Adrenal gland (tissue), 12 donors: ENCODE results near the gene GUCA1A. TPM values are rescaled to one million over a fixed set of nuclear protein-coding genes. Genes with fewer than 3 reads are reported as not detected.
"Not testable (repeated sequence)": the region's sequence is repeated elsewhere in the genome, so short reads cannot be mapped to it uniquely, and the experiment has no call there.

Source experiments
- DNase-seq, 7 donors: peaks; one replicate each; pipeline ENCODE4 v3.0.0-alpha.2; 2019 to 2020
- H3K27ac ChIP-seq, 5 donors: fragments of 200-600 bp; sonication (generic) in 4 of 5; 1 replicate in 3 of 5; 2 replicates in 2 of 5; pipeline versions ENCODE4 v1.5.1 to v1.8.0; 2016 to 2020; ENCODE audit warnings: mild to moderate bottlenecking in 1 of 5
- H3K27me3 ChIP-seq: fragments of 200-600 bp; 2 replicates; pipeline ENCODE4 v1.8.0; 2021
- H3K36me3 ChIP-seq, 2 donors: fragments of 200-600 bp; replicated peaks in 1 of 2; 1 replicate in 1 of 2; 2 replicates in 1 of 2; pipeline versions ENCODE4 v1.5.1 to v1.8.0; 2018 to 2022
- H3K4me1 ChIP-seq, 2 donors: fragments of 200-600 bp; replicated peaks in 1 of 2; 1 replicate in 1 of 2; 2 replicates in 1 of 2; pipeline versions ENCODE4 v1.5.1 to v1.8.0; 2018 to 2021
- H3K4me3 ChIP-seq, 4 donors: fragments of 200-600 bp; sonication (generic) in 3 of 4; one replicate each; pipeline ENCODE4 v1.5.1; 2016 to 2018
- H3K9me3 ChIP-seq, 3 donors: fragments of 200-600 bp; sonication (generic) in 1 of 3; replicated peaks in 1 of 3; 1 replicate in 2 of 3; 2 replicates in 1 of 3; pipeline versions ENCODE4 v1.5.1 to v1.8.0; 2016 to 2021
- POLR2A ChIP-seq, 2 donors: fragments of 450-650 bp; IDR thresholded peaks; one replicate each; pipeline ENCODE4 v1.6.1; 2017; ENCODE audit warnings: antibody characterized with exemption in 2 of 2, mild to moderate bottlenecking in 2 of 2, moderate library complexity in 1 of 2
- WGBS, 4 donors: extraction: QIAGEN DNeasy Blood & Tissue Kit in 2 of 4; methylation state at CpG; one replicate each; pipeline versions ENCODE4 v1.1.5 to v1.1.7; 2013 to 2017; 5-methylcytosine and 5-hydroxymethylcytosine counted together
- intact Hi-C, 2 donors: fragments of 100-400 bp; cut with DNase I; formaldehyde crosslinking; loops; one replicate each; pipeline versions ENCODE4 v1.14.1 to v1.15.0; 2022 to 2023
- polyA plus RNA-seq, 3 donors: library from polyadenylated mRNA; stranded (reverse); fragments of 200-250 nt in 2 of 3; fragments of 350-450 nt in 1 of 3; fragmentation: Illumina TruSeq in 1 of 3; extraction: RNeasy Lipid Tissue Mini Kit (QIAGEN cat#74804) in 1 of 3; gene quantifications; one replicate each; pipeline ENCODE4 v1.2.3, GENCODE V29; 2013 to 2014
- total RNA-seq, 9 donors: library from RNA; depleted of rRNA in 4 of 9; stranded (reverse); fragments of >200 nt in 4 of 9; fragments of 120-200 nt in 1 of 9; fragmentation: NEBNext Ultra II Directional in 1 of 9; extraction: Animal tissue kit (Norgen Biotek cat#: 25700) in 1 of 9; gene quantifications; one replicate each; pipeline versions ENCODE4 v1.1.0 to v1.2.4, GENCODE V29; 2013 to 2023
- TF ChIP-seq, protein P1 (sequence below), 6 experiments: fragments of 450-650 bp in 4 of 6; fragments of 200-600 bp in 2 of 6; sonication (generic) in 1 of 6; IDR thresholded peaks; 1 replicate in 5 of 6; 2 replicates in 1 of 6; pipeline versions ENCODE4 v1.5.1 to v1.8.0; 2016 to 2021; ENCODE audit warnings: antibody characterized with exemption in 6 of 6, mild to moderate bottlenecking in 2 of 6, moderate library complexity in 1 of 6
- donor health status: healthy with polysubstance abuse.
- donor health status: Bipolar disorder and iron deficiency.
- donor health status: DM: yes; HTN: yes; CAD: no.
- donor health status: DM: no; HTN: no; CAD: no.
- donor health status: DM: no; HTN: no; CAD: no.
- donor health status: DM: yes; HTN: yes; CAD: no.

The GUCA1A gene
- total and polyA plus RNA-seq, 12 donors = 0.17 TPM; not detected in 11

GRCh38 chr6:42148058-42148457 lies 25.1 kb upstream of the GUCA1A start:
- 54 to 61% (median 57%) methylated on average over 3 of the region's 3 CpGs for WGBS, 4 donors
- intact Hi-C loops = no loop called here
- Histone ChIP-seq H3K27ac (no peak overlapping the region), H3K27me3 (no peaks in the 10 kb centered on the region), H3K4me1 (peaks cover 0 to under 1% of the 10 kb centered on the region in 2 donors), H3K4me3 (no peak overlapping the region), H3K36me3 (no peaks in the 10 kb centered on the region), H3K9me3 (no peaks in the 10 kb centered on the region)
- TF ChIP-seq, protein P1, sequence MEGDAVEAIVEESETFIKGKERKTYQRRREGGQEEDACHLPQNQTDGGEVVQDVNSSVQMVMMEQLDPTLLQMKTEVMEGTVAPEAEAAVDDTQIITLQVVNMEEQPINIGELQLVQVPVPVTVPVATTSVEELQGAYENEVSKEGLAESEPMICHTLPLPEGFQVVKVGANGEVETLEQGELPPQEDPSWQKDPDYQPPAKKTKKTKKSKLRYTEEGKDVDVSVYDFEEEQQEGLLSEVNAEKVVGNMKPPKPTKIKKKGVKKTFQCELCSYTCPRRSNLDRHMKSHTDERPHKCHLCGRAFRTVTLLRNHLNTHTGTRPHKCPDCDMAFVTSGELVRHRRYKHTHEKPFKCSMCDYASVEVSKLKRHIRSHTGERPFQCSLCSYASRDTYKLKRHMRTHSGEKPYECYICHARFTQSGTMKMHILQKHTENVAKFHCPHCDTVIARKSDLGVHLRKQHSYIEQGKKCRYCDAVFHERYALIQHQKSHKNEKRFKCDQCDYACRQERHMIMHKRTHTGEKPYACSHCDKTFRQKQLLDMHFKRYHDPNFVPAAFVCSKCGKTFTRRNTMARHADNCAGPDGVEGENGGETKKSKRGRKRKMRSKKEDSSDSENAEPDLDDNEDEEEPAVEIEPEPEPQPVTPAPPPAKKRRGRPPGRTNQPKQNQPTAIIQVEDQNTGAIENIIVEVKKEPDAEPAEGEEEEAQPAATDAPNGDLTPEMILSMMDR (IDR thresholded peaks at IDR 0.05) = no peak
- TF ChIP-seq POLR2A (IDR thresholded peaks at IDR 0.05) = no peak
- peak in 1 of 7 donors; percentile 25 for DNase-seq

DNA sequence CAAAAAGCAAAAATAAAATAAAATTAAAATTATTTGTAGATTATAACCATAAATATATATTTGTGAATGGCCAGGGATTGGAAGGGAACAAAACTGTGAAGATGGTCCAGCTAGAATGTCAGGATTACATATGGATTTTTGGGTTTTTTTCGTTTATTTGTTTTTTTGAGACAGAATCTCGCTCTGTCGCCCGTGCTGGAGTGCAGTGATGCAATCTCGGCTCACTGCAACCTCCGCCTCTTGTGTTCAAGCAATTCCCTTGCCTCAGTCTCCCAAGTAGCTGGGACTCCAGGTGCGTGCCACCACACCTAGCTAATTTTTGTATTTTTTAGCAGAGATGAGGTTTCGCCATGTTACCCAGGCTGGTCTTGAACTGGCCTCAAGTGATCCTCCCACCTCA lies 22.9 kb upstream of the GUCA1A start:
- no peak overlapping the region for H3K27ac ChIP-seq
- intact Hi-C loops = no loop called here
- DNase-seq = no peak
- no peak for TF ChIP-seq POLR2A (IDR thresholded peaks at IDR 0.05)
- TF ChIP-seq, protein P1 (IDR thresholded peaks at IDR 0.05) = no peak
- H3K27me3 ChIP-seq = no peaks in the 10 kb centered on the region
- 79 to 90% (median 85%) methylated on average over 8 of the region's 8 CpGs for WGBS, 4 donors
- H3K36me3 ChIP-seq = no peaks in the 10 kb centered on the region
- no peaks in the 10 kb centered on the region for H3K4me1 ChIP-seq
- H3K9me3 ChIP-seq = no peaks in the 10 kb centered on the region
- no peak overlapping the region for H3K4me3 ChIP-seq

GRCh38 chr6:42152024-42152423 lies 21.1 kb upstream of the GUCA1A start:
- TF ChIP-seq POLR2A (IDR thresholded peaks at IDR 0.05) = no peak
- TF ChIP-seq, protein P1 (IDR thresholded peaks at IDR 0.05) = no peak
- no peak overlapping the region for H3K27ac ChIP-seq
- no peaks in the 10 kb centered on the region for H3K9me3 ChIP-seq
- DNase-seq = no peak
- no peaks in the 10 kb centered on the region for H3K36me3 ChIP-seq
- H3K4me3 ChIP-seq = no peak overlapping the region
- intact Hi-C loops = no loop called here
- H3K4me1 ChIP-seq = no peaks in the 10 kb centered on the region
- WGBS, 4 donors = 80 to 91% (median 88%) methylated on average over 8 of the region's 8 CpGs
- no peaks in the 10 kb centered on the region for H3K27me3 ChIP-seq

DNA sequence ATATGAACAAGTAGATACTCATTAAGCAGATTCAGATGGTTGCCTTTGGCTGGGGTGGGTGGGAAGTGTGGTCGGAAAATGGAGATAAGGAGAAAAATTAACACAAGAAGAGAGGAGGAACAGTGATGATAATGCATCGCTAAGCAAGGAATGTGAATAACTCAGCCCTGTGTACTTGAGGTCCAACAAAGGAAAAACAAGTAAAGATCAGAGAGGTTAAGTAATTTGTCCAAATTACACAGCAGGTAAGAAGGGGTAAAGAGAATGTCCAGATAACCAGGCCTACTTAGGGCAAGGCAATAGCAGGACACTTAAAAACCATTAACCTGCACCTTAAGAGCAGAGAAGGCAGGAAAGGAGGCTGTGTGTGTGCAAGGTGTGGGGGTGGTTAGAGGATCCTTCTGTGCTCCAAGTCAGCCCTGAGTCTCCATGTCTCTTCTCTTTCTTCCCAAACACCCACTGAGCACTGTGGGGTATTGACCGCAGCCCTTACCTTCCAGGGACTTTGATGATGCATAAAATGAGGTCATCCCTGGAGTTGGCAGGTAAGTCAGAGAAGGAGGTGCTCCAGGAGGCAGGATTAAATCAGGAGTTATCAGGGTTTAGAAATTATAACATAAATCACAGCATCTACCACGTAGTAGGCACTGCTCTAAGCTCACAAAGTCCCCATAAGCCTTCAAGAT lies 20.5 kb upstream of the GUCA1A start:
- H3K4me1 ChIP-seq, intact Hi-C loops, H3K36me3 ChIP-seq, H3K27ac ChIP-seq, H3K9me3 ChIP-seq, H3K4me3 ChIP-seq, H3K27me3 ChIP-seq, DNase-seq: not testable (repeated sequence)
- 68 to 88% (median 83%) methylated on average over 3 to 4 of the region's 4 CpGs for WGBS, 4 donors

DNA sequence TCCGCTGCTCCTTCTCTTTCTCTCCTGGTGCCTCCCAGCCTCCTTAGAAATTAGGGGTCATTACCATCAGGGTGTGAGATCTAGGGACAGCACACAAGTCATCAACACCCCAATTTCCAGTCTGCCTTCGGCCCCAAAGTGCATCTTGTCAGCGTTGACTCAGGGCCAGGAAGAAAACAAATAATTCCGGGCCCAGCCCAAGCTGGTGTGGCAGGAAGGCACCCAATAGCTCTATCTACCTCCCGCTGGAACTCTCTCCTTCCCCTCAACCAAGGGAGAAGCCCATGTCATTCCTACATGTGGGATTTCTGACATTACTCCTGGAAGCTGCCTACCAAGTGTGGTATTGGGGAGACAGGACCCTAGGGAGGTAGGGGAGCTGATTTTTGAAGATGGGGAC lies 19.2 kb upstream of the GUCA1A start:
- no peaks in the 10 kb centered on the region for H3K36me3 ChIP-seq
- no peak overlapping the region for H3K4me3 ChIP-seq
- DNase-seq = no peak
- no peaks in the 10 kb centered on the region for H3K9me3 ChIP-seq
- 82 to 91% (median 89%) methylated on average over 4 to 5 of the region's 5 CpGs for WGBS, 4 donors
- H3K27ac ChIP-seq = no peak overlapping the region
- H3K4me1 ChIP-seq = no peaks in the 10 kb centered on the region
- H3K27me3 ChIP-seq = no peaks in the 10 kb centered on the region
- intact Hi-C loops = no loop called here
- no peak for TF ChIP-seq POLR2A (IDR thresholded peaks at IDR 0.05)
- TF ChIP-seq, protein P1 (IDR thresholded peaks at IDR 0.05) = no peak
